Common myeloid progenitor, CD34-positive (primary cell): Measurements from ENCODE around the gene MTF2.
"Not testable (repeated sequence)": the region's sequence is repeated elsewhere in the genome, so short reads cannot be mapped to it uniquely, and the experiment has no call there.

Experiments
- CTCF ChIA-PET: fragments of 350-600 bp; sonication (Branson Sonifier 250); formaldehyde crosslinking; loops from one replicate; lab custom pipeline; 2021; ENCODE audit warnings: antibody characterized with exemption; lab: Charles Lee
- POLR2A ChIA-PET: fragments of 350-600 bp; sonication (Branson Sonifier 250); formaldehyde crosslinking; loops from one replicate; lab custom pipeline; 2021; ENCODE audit warnings: antibody characterized with exemption; lab: Charles Lee
- DNase-seq, 3 donors: peaks; one replicate each; pipeline versions ENCODE4 v3.0.0 to v3.0.0-alpha.2; 2013
- H3K27ac ChIP-seq, 2 experiments: 1 replicate in 1 of 2; 2 replicates in 1 of 2; pipeline ENCODE4 v1.7.0; 2013; ENCODE audit warnings: inconsistent platforms in 2 of 2, low read length in 2 of 2, mild to moderate bottlenecking in 2 of 2, low read depth in 1 of 2, moderate library complexity in 1 of 2; ENCODE audit not compliant: severe bottlenecking in 2 of 2, insufficient read depth in 1 of 2, poor library complexity in 1 of 2
- H3K27me3 ChIP-seq, 5 experiments: replicated peaks in 2 of 5; 1 replicate in 3 of 5; 2 replicates in 2 of 5; pipeline versions ENCODE4 v1.6.1 to v1.7.0; 2013; ENCODE audit warnings: low read length in 4 of 5, mild to moderate bottlenecking in 2 of 5, moderate library complexity in 2 of 5, inconsistent platforms in 1 of 5; ENCODE audit not compliant: insufficient read depth in 5 of 5, control insufficient read depth in 4 of 5
- H3K36me3 ChIP-seq, 4 experiments: 1 replicate in 2 of 4; 2 replicates in 2 of 4; pipeline versions ENCODE4 v1.6.1 to v1.7.0; 2013; ENCODE audit warnings: low read length in 3 of 4, control low read depth in 1 of 4, mild to moderate bottlenecking in 1 of 4; ENCODE audit not compliant: control insufficient read depth in 4 of 4, insufficient read depth in 4 of 4
- H3K4me1 ChIP-seq, 4 experiments: 1 replicate in 3 of 4; 2 replicates in 1 of 4; pipeline versions ENCODE4 v1.6.1 to v1.7.1; 2013; ENCODE audit warnings: low read length in 3 of 4, mild to moderate bottlenecking in 3 of 4, control low read depth in 1 of 4, inconsistent platforms in 1 of 4, moderate library complexity in 1 of 4; ENCODE audit not compliant: control insufficient read depth in 4 of 4, insufficient read depth in 4 of 4; ENCODE audit errors: control extremely low read depth in 1 of 4
- H3K4me3 ChIP-seq, 7 experiments: 1 replicate in 4 of 7; 2 replicates in 3 of 7; pipeline versions ENCODE4 v1.5.1 to v1.7.0; 2013; ENCODE audit warnings: mild to moderate bottlenecking in 7 of 7, low read length in 6 of 7, moderate library complexity in 6 of 7, inconsistent platforms in 2 of 7, low read depth in 2 of 7, control low read depth in 1 of 7; ENCODE audit not compliant: insufficient read depth in 4 of 7, control insufficient read depth in 1 of 7; ENCODE audit errors: extremely low read depth in 1 of 7
- H3K9me3 ChIP-seq, 5 experiments: 1 replicate in 4 of 5; 2 replicates in 1 of 5; pipeline versions ENCODE4 v1.6.1 to v1.7.1; 2013; ENCODE audit warnings: low read length in 4 of 5, mild to moderate bottlenecking in 2 of 5, inconsistent platforms in 1 of 5, low read depth in 1 of 5, moderate library complexity in 1 of 5; ENCODE audit not compliant: control insufficient read depth in 4 of 5, insufficient read depth in 2 of 5; ENCODE audit errors: control extremely low read depth in 1 of 5
- WGBS: methylation state at CpG from one replicate; pipeline ENCODE4 v1.1.5; 2013; ENCODE audit not compliant: insufficient coverage; 5-methylcytosine and 5-hydroxymethylcytosine counted together

Gene MTF2

GRCh38 chr1:93172778-93173177 lies 93.7 kb downstream of the MTF2 start:
- Histone ChIP-seq H3K4me1 (peaks cover 10 to 38% (median 20%) of the 10 kb centered on the region in 4 experiments), H3K9me3 (peaks cover 0 to 3% (median 0%) of the 10 kb centered on the region in 5 experiments), H3K27ac (no peak overlapping the region), H3K4me3 (no peak overlapping the region), H3K27me3 (no peaks in the 10 kb centered on the region), H3K36me3 (peaks cover 3 to 15% (median 7%) of the 10 kb centered on the region in 4 experiments)
- DNase-seq, result no peak
- WGBS, result no CpG with 5 or more reads among the region's 1 CpG
- CTCF ChIA-PET, result interaction anchor here (0.6 to 1.2 kb wide), 3 partner anchors 8 to 17 kb away, joined by 3 to 6 read pairs (median 3); no protein-coding TSS in a partner anchor
- POLR2A ChIA-PET, result interaction anchor here (0.6 kb wide), 1 partner anchor 57 kb away, joined by 3 read pairs; no protein-coding TSS in a partner anchor

DNA sequence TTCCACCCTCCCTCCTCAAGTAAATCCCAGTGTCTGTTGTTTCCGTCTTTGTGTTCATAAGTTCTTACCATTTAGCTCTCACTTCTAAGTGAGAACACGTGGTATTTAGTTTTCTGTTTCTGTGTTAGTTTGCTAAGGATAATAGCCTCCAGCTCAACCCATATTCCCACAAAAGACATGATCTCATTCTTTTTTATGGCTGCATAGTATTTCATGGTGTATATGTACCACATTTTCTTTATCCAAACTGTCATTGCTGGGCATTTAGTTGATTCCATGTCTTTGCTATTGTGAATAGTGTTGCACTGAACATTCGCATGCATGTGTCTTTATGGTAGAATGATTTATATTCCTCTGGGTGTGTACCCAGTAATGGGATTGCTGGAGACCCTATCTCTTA lies 95.6 kb downstream of the MTF2 start:
- Histone ChIP-seq H3K36me3 (peaks cover 3 to 15% (median 5%) of the 10 kb centered on the region in 4 experiments), H3K4me1 (peaks cover 17 to 50% (median 32%) of the 10 kb centered on the region in 4 experiments)
- H3K27me3 ChIP-seq, H3K27ac ChIP-seq, CTCF ChIA-PET, POLR2A ChIA-PET, DNase-seq, H3K4me3 ChIP-seq, H3K9me3 ChIP-seq: not testable (repeated sequence)
- WGBS, result no CpG with 5 or more reads among the region's 3 CpGs

- Histone ChIP-seq H3K9me3 (no peaks in the 10 kb centered on the region), H3K27ac (no peak overlapping the region), H3K4me1 (peaks cover 10 to 47% (median 29%) of the 10 kb centered on the region in 4 experiments), H3K36me3 (peaks cover 3 to 15% (median 5%) of the 10 kb centered on the region in 4 experiments), H3K4me3 (peak overlapping the region in 6 of 7 experiments; percentile 75 to 98 (median 91)), H3K27me3 (no peaks in the 10 kb centered on the region)
- ChIA-PET POLR2A (no interaction called here), CTCF (interaction anchor here (0.7 to 1.8 kb wide), 2 partner anchors 18 to 82 kb away, joined by 3 to 6 read pairs; no protein-coding TSS in a partner anchor)
- no peak for DNase-seq
- WGBS, result 83% methylated on average over 4 of the region's 4 CpGs
Observed at GRCh38 chr1:93177991-93178390, 98.9 kb downstream of the MTF2 start.

DNA sequence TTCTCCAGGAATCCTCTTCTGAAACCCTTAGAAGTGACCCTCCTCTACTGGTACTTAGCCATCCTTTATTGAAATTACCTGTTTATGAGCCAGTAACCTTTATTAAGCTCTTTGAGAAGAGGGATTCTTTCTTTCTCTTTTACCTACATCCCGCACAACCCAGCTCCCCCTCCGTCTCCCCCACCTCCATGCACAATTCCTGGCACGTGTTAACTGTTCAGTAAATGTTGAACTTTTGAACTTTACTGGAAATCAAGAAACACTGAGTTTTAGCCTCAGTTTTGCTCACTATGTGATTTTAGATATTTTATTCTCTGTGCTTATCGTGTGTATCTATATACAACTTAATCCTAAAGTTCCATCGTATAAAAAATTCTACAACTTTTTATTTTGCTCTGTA lies 99.3 kb downstream of the MTF2 start:
- Histone ChIP-seq H3K27ac (peak overlapping the region in 1 of 2 experiments; percentile 98), H3K36me3 (peaks cover 3 to 15% (median 5%) of the 10 kb centered on the region in 4 experiments), H3K4me1 (peaks cover 10 to 50% (median 29%) of the 10 kb centered on the region in 4 experiments), H3K9me3 (no peaks in the 10 kb centered on the region), H3K4me3 (peak overlapping the region in 6 of 7 experiments; percentile 75 to 98 (median 91)), H3K27me3 (no peaks in the 10 kb centered on the region)
- CTCF ChIA-PET, result no interaction called here
- WGBS, result no CpG with 5 or more reads among the region's 5 CpGs
- no peak for DNase-seq
- POLR2A ChIA-PET, result no interaction called here

DNA sequence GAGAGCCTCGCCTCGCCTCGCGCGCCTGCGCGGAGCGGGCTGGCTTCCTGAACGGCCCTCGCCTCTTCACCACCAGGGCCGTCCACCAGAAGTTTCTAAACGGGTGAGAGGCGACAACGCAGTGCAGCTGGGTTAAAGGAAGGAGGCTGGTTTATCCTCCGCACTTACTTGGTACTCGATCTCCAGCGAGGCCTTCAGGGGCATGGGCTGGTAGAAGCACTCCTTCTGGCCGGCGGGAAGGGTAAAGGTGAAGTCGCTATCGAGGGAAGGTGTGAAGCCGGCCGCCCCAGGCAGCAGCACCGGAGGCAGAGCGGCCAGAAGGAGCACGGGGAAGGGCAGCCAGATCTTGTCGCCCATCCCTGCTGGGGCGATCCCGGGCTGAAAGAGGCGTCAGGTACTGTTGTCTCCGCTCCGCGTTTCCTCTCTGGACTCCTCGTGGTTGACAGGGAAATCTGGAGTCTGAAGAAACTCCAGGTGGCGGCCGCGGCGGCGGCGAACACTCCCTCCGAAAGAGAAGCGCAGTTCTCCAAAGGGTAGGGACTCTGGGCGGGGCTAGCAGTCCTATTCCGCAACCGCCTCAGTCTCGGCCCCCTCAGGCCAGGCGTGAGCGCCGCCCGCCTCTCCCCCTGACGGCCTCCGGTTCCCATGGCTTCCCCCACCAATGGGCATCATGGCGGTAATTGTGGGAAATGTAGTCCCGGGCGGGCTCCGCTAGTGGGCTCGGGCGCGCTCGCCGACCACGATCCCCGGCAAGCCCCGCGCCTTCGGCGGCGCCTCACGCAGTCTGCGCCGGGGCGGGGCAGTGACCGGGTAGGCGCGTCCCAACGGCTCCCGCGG lies 101.0 kb downstream of the MTF2 start, which contains the start of gene TMED5:
Gene TMED5, minus strand, starts transcription at position 528 of the 837 bp plus-strand sequence. Its CDS starts 171 bp downstream, at position 357.
- Histone ChIP-seq H3K27me3 (no peaks in the 10 kb centered on the region), H3K9me3 (no peaks in the 10 kb centered on the region), H3K4me1 (peaks cover 12 to 60% (median 36%) of the 10 kb centered on the region in 4 experiments), H3K36me3 (peaks cover 3 to 8% (median 3%) of the 10 kb centered on the region in 4 experiments), H3K27ac (peak within 1 kb of the TSS; percentile 92 to 98), H3K4me3 (peak within 1 kb of the TSS; percentile 75 to 98 (median 91))
- peak; percentile 97 to 99 (median 99) for DNase-seq
- WGBS, result under 1% methylated on average over 72 of the region's 78 CpGs
- POLR2A ChIA-PET, result interaction anchor here (0.6 to 0.8 kb wide), 3 partner anchors 87 to 203 kb away, joined by 3 to 4 read pairs (median 3); no protein-coding TSS in a partner anchor
- CTCF ChIA-PET, result no interaction called here

- peaks cover 2 to 3% (median 3%) of the 10 kb centered on the region in 4 experiments for H3K36me3 ChIP-seq
- WGBS, result 0% methylated on average over 25 of the region's 43 CpGs
- peaks cover 14 to 66% (median 41%) of the 10 kb centered on the region in 4 experiments for H3K4me1 ChIP-seq
- peak within 1 kb of the TSS; percentile 75 to 98 (median 91) for H3K4me3 ChIP-seq
- ChIA-PET POLR2A (interaction anchor here (0.6 to 0.8 kb wide), 3 partner anchors 154 to 1658 kb away, joined by 3 to 4 read pairs (median 3); no protein-coding TSS in a partner anchor), CTCF (interaction anchor here (1.2 kb wide), 1 partner anchor 11 kb away, joined by 3 read pairs; no protein-coding TSS in a partner anchor)
- DNase-seq, result peak; percentile 85 to 93 (median 92)
- H3K27me3 ChIP-seq, result no peaks in the 10 kb centered on the region
- no peaks in the 10 kb centered on the region for H3K9me3 ChIP-seq
- H3K27ac ChIP-seq, result peak within 1 kb of the TSS; percentile 92 to 98
Observed at GRCh38 chr1:93180723-93181613, 101.9 kb downstream of the MTF2 start, which contains the start of gene CCDC18. CCDC18 (plus strand) TSS chr1:93180724; CDS start chr1:93183362, 2,638 bp downstream.
